Pons (tissue), 1 donor: ENCODE data around the gene LSR.

Experiments
- DNase-seq: peaks from one replicate; pipeline ENCODE4 v3.0.0-alpha.2; 2016; ENCODE audit warnings: low spot score

The LSR gene

DNA sequence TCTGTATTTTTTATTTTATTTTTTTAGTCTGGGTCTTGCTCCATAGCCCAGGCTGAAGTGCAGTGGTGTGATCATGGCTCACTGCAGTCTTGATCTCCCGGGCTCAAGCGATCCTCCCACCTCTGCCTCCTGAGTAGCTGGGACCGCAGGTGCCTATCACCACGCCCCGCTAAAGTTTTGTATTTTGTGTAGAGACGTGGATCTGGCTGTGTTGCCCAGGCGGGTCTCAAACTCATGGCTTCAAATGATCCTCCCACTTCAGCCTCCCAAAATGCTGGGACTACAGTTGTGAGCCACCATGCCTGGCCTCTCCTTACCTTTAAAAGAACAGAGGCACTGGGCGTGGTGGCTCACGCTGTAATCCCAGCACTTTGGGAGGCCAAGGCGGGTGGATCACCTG lies 38.9 kb downstream of the LSR start:
- no peak for DNase-seq

DNA sequence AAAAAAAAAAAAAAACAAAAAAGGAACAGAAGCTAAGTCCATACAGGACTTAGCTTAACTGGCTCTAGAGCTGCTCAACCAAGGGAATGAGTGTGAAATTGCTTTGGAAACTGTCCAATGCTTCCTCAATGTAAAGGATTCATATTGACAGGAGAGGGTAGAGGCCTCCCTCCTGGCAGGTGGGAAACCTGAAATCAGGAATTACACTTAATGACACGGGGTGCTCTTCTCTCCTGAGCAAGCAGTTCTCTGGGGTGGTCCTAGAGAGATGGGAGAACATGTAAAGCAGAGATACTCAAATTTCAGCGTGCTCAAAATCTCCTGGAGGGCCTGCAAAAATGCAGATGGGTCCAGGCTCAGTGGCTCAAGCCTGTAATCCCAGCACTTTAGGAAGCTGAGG lies 39.5 kb downstream of the LSR start:
- DNase-seq = no peak

DNA sequence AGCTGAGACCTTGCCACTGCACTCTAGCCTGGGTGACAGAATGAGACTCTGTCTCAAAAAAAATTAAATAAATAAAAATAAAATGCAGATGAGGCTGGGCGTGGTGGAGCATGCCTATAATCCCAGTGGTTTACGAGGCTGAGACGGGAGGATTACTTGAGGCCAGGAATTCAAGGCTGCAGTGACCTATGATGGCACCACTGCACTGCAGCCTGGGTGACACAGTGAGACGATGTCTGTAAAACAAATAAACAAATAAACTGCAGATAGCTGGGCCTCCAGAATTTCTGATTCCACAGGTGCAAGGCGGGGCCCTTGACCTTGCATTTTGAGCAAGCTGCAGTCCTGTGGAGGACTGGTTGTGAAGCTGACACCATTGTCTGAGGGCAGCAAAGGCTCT lies 40.1 kb downstream of the LSR start:
- DNase-seq = no peak

DNA sequence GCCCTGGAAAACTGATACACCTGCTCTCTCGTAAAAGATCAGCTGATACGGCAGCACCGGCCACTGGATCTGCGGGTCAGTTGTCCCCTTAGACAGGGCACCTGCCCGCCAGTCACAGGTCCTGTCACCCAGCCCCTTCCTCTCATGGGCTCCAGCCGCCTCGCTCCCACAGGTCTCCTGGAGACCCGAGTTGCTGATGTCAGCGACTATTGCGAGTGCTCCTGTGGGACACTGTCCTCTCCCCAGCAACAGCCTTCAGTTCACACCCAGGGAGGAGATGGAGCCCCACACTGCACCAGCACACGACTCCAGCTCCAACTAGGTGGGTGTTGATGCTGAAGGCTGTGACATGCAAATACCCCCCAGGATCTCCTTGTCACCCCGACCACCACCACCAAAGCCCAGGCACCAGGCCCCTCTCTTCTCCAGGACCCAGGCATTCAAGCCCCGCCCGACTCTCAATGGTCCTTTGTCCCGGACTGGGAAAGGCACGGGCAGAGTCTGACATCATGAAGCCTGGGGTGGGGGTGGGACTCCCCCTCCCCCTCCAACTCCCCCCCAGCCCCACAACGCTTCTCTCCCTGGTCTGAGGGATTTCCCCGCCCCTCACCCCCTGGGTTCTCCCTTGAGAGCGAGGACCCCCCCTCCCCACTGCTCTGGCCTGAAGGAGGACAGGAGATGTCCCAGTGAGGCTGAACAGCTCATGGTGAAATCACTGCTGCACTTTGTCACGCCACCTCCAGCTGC lies 41.8 kb downstream of the LSR start:
- DNase-seq = peak; percentile 90

DNA sequence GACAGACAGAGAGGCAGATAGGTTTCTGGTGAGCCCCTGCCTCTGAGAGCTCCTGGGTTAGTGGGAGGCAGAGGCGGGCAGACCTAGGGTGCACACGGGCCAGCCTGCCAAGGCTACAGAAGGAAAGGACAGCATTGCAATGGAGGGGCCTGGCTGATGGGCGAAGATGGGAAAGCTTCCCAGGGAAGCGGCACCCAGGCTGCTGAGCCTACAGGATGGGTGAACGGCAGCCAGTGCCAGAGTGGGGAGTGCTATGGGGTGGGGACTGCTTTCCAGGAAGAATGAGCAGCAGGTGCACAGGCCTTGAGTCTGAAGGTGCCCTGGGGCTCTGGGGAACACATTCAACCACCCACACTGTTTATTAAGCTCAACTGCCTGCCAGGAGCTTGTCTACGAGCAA lies 42.5 kb downstream of the LSR start:
- no peak for DNase-seq

DNA sequence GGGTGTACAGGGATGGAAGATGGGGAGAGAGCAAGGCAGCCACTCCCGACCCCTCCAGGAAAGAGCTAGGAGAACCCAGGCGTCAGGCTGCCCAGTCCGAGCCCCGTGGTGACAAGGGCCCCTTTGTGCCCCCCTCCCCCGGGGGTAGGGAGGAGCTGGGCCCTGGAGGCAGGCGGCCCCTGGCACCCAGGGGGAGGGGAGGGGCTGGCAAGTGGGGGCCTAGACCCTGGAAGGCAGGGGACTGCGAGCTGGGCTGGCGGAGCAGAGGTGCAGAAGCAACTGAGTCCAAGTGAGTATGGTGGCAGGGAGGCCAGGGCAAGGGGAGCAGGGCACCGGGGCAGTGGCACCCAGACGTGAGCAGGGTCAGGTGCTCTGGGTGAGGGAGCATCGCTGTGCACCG lies 43.1 kb downstream of the LSR start, which contains the start of gene MAG:
Gene MAG, plus strand, starts transcription at position 246 of the 400 bp plus-strand sequence. CDS start 3,248 bp downstream, outside the sequence.
- peak; percentile 95 for DNase-seq

DNA sequence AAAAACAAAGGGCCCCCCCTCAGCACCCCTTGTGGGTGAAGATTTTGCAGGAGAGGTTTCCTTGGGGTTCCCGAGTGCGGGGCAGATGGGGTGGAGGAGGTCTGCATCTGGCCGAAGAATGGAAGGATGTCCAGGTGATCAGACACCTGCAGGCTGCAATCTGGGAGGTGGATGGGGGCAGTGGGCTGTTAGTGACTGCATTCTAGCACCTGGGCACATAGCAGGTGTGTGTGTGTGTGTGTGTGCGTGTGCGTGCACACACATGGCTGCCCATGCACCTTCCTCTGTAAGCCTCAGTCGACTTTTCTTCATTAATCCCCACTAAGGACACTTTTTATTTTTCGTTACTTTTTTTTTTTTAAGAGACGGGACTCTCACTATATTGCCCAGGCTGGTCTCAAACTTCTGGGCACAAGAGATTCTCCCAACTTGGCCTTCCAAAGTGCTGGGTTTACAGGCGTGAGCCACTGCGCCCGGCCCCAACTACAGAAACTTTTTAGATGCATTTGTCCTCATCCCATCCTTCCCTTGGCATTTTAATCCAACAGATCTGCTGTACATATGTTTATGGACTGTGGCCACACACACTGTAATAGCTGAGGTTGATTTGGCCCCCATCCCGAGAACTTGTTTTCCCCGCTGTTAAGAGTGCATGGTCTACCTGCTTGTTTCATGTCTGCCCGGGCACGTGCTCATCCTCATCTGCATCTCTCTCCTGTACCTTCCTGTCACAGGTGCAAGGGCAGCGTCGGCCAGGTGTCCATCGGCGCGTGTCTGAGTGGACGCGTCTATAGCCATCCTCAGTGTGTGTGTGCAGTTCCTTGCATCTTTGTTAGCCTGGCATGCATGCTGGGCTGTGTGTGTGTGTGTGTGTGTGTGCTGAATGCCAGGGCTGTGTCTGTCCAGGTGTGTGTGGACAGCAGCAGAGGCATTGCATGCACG lies 43.9 kb downstream of the LSR start:
- no peak for DNase-seq

DNA sequence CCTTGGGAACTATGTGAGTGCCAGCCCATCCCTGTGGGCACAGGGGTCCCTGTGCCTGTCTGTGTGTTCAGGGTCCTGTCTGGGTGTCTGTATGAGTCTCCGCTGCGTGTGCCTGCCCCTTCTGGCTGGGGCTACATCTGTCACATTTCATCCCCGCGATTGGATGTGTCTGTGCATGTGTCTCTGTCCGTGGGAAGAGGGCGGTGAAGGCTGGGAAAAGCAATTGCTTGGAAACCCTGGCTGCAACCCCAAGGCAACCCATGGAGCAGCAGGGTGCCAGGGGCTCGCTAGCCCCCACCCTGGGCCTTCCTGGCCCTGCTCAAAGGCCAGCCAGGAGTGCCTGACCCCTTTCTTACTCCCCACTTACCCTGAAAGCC lies 44.5 kb downstream of the LSR start:
- peak; percentile 77 for DNase-seq

DNA sequence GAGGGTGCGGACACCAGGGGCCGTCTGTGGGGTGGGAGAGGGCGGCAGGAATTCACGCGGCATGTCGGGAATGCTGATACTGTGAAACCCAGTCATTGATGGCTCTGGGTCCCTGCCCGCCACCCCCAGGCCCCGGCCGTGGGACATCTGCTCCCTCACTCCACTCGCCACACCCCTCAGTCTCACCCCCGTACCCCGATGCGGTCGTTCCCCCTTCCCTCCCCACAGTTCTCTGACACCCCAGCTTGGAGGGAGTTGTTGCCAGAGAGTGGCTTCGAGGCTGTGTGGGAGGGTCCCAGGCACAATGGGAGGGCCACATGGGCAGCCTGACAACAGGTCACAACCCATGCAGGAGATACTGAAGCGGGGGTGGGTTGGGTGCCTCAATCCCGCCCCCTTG lies 45.0 kb downstream of the LSR start:
- no peak for DNase-seq

DNA sequence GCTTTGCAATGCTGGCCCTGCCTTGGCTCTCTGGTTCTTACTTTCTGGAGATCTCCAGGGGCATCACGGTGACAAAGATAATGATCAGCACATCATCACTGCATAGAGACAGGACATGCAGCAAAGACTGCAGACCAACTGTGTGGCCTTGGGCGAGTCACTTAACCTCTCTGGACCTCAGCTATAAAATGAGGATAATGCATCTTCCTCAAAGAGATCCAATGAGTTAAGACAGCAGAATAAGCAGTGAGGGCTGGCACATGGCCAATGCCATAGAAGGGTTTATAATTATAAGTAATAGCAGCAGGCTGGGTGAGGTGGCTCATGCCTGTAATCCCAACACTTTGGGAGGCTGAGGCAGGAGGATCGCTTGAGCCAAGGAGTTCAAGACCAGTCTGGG lies 45.5 kb downstream of the LSR start:
- DNase-seq = no peak

DNA sequence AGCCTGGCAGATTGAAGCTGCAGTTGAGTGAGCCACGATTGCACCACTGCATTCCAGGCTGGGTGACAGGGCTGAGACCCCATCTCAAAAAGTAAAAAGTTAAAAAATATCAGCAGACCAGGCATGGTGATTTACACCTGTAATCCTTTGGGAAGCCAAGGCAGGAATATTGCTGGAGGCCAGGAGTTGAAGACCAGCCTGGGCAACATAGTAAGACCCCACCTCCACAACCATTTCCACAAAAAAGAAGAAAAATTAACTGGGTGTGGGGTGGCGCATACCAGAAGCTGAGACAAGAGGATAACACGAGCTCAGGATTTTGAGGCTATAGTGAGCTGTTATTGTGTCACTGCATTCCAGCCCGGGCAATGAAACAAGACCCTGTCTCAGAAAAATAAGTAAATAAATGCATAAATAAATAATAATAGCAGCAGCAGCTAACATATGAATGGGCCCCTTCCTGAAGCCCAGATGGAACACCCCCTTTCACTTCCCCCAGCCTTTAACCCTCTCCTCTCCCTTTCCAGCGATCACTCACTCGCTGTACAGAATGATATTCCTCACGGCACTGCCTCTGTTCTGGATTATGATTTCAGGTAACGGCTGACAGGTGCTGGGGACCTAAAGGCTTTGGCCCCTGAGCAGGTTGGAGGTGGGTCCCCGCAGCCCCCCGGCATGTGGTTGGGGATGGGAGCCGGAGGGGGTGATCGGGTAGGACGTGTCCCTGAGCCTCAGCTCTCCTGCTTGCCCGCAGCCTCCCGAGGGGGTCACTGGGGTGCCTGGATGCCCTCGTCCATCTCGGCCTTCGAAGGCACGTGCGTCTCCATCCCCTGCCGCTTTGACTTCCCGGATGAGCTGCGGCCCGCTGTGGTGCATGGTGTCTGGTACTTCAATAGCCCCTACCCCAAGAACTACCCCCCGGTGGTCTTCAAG lies 46.3 kb downstream of the LSR start:
- DNase-seq = no peak

DNA sequence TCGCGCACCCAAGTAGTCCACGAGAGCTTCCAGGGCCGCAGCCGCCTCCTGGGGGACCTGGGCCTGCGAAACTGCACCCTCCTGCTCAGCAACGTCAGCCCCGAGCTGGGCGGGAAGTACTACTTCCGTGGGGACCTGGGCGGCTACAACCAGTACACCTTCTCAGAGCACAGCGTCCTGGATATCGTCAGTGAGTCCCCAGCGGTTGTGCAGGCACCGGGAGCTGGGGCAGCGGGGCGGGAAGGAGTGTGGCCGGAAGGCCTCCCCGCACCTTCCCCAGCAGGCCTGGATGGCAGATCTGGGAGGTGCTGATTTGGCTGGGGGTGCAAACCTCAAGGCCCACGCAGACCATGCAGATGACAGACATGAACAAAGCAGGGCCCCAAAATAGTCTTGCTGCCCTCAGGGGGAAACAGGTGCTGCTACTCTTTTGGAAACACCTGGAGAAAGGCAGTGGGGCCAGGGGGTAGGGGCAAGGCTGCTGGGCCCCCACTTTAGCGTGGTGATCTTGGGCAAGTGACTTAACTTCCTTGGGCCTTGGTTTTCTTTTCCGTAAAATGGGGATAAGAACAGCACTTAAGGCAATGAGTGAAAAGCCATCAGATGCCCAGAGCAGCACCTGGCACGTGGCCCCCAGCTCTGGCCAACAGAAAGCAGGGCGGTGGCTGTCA lies 47.1 kb downstream of the LSR start:
- no peak for DNase-seq

DNA sequence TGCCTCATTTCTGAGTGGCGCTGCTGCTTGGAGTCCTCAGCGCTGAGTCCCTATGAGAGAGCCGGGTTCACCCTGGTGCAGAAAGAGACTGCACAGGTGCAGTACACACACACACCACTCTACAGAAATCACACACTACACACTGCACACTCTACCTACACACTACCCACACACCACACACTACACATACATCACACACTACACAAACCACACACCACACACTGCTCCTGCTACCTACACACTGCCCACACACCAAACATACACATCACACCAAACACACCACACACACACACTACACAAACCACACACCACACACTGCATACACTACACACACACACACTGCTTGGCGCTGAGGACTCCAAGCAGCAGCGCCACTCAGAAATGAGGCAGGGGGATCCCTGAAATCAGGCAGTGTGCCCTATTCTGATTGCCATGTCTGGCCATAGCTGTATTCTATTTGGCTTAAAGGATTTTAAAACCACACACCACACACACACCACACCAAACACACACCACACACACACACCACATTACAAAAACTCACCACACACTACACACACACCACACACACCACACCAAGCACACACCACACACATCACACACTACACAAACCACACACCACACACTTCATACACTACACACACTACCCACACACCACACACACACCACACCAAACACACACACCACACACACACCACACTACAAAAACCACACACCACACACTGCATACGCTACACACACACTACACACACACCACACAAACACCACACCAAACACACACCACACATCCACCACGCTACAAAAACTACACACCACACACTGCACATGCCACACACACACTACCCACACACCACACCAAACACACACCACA lies 48.1 kb downstream of the LSR start:
- DNase-seq = no peak

DNA sequence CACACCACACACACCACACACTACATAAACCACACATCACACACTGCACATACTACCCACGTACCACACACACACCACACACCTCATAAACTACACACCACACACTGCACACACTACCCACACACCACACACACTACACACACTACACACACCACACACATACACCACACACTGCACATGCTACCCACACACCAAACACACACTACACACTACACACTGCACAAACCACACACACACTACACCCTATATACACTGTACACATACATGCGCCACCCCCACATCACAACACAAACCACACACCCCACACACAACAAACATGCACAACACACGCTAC lies 48.7 kb downstream of the LSR start:
- DNase-seq = no peak

DNA sequence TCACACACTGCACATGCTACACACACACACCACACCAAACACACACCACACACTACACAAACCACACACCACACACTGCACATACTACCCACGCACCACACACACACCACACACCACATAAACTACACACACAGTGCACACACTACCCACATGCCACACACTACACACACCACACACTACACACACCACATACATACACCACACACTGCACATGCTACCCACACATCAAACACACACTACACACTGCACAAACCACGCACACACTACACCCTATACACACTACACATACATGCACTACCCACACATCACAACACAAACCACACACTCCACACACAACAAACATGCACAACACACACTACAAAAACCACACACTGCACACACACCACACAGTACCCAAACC lies 49.1 kb downstream of the LSR start:
- DNase-seq = no peak

DNA sequence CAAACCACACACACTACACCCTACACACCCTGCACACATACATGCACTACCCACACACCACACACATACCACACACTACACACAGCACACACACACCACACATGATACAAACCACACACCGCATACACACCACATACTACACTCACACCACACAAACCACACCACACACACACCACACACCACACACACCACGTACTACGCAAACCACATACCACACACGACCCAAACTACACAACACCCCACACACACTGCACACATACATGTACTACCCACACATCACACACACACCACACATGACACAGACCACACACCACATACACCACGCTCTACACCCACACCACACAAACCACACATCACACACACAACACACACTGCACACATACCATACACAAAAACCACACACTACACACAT lies 49.8 kb downstream of the LSR start:
- no peak for DNase-seq

DNA sequence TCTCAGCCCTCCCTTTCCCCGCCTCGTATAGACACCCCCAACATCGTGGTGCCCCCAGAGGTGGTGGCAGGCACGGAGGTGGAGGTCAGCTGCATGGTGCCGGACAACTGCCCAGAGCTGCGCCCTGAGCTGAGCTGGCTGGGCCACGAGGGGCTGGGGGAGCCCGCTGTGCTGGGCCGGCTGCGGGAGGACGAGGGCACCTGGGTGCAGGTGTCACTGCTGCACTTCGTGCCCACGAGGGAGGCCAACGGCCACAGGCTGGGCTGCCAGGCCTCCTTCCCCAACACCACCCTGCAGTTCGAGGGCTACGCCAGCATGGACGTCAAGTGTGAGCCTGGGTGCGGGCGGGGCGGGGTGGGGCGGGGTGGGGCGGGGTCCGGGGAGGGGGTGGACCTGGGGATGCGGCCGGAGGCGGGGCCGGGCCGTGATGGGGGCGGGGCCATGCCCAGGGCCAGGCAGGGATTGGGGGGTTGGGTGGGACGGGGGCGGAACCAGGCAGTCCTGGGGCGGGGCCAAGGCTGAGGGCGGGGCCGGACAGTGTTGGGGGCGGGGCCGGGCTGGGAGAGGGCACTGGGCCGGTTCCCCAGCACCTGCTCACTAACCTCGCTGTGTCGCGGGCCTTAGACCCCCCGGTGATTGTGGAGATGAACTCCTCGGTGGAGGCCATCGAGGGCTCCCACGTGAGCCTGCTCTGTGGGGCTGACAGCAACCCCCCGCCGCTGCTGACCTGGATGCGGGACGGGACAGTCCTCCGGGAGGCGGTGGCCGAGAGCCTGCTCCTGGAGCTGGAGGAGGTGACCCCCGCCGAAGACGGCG lies 50.9 kb downstream of the LSR start:
- no peak for DNase-seq

DNA sequence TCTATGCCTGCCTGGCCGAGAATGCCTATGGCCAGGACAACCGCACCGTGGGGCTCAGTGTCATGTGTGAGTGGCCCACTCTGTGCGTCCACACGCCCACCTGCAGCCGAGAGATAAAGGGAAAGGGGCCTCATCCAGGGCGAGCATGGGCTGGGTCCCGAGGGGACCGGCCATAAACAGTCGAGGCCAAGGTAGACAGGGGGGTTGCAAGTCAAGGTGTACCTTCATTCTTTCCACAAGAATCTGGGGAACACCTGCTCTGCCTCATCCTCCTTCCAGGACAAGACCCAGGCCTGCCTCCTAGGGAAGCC lies 51.5 kb downstream of the LSR start:
- no peak for DNase-seq

DNA sequence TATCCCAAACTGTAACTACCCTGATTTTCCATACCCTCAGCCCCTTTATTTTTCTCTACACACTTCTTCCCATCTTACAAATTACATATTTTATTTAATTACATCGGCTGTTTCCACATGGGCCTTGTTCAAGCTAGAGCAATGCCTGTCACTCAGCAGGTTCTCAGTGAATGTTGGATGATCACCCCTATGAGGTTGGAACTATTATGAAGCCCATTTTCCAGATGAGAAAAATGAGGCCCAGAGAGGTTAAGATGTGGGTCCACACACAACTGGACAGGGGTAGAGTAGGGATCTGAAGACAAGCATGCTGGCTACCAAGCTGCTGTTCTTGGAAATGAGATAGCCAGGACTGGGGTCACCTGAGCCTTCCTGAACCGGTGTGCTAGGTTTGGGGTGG lies 53.2 kb downstream of the LSR start:
- DNase-seq = no peak

DNA sequence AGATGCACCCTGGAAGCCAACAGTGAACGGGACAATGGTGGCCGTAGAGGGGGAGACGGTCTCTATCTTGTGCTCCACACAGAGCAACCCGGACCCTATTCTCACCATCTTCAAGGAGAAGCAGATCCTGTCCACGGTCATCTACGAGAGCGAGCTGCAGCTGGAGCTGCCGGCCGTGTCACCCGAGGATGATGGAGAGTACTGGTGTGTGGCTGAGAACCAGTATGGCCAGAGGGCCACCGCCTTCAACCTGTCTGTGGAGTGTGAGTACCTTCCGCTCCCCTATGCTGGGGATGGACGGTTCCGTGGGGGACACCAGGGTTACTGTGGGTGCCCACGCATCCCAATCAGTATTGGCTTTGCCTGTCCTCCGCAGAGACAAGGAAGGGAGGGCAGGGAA lies 53.6 kb downstream of the LSR start:
- no peak for DNase-seq
